ENCODE data around the gene SPAG6.

Gene SPAG6

GRCh38 chr10:22322641-22323160 is 22.6 kb upstream of the SPAG6 start:
- DNase-seq: no peak

GRCh38 chr10:22323538-22324305 is 21.6 kb upstream of the SPAG6 start:
- DNase-seq: no peak

DNA sequence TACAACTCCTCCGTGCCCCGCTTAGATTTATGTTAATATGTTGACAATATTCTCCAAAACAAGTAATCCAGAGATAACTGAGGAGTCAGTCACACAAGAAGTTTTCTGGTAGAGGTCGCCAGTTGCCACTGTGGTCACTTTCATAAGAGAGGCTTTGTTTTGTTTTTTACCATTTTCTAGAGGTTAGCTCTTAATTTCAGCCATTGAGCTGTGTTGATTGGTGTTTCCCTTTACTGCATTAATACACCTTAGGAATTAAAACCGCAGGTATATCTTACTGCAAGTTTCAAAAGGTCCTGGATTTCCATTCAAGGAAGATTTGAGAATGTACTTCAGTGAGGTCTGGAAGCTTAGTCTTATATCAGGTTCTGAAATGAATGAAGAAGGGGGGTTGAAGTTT is 20.9 kb upstream of the SPAG6 start:
- no peak for DNase-seq

DNA sequence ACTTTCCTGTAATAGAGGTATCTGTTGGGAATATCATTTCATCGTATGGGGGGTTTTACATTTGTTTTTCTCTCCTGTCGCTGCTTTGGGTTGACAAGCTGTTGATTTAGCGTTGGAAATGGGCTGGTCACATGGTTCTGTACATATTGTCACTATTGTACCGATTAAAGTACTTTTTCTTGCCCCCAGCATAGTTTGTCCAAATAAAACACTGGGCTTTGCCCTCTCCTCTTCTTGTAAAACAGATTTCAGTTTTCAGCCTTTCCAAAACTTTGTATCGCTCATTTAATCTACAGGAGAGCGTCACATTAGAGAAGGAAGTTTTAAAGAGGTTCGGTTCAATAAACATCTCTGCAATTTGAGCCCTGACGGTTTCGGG is 20.4 kb upstream of the SPAG6 start:
- no peak for DNase-seq

GRCh38 chr10:22325272-22326144 is 19.8 kb upstream of the SPAG6 start:
- peak; percentile 43 for DNase-seq

DNA sequence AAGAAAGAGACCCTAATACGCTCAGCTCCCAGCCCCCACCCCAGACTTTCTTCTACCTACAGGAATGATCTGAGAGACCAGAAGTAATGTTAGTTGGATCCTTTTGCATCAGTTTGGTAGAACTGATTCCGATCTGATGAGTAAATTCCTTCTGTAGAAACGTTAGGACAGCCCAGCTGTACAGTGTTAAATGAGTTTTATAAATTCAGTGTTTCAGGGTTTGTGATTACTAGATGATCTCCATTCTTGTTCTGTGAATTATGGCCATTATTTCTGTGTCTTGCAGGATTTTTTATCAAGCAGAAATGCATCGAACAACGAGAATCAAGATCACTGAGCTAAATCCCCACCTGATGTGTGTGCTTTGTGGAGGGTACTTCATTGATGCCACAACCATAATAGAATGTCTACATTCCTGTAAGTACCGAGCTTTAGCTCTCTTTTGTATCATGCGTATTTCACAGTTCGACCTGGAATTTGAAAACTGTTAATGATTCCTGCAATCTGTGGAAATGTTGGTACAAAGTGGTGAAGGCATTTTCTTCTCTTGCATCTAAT is 19.1 kb upstream of the SPAG6 start:
- DNase-seq: no peak

- no peak for DNase-seq
Observed at GRCh38 chr10:22329150-22329549, 16.1 kb upstream of the SPAG6 start.

DNA sequence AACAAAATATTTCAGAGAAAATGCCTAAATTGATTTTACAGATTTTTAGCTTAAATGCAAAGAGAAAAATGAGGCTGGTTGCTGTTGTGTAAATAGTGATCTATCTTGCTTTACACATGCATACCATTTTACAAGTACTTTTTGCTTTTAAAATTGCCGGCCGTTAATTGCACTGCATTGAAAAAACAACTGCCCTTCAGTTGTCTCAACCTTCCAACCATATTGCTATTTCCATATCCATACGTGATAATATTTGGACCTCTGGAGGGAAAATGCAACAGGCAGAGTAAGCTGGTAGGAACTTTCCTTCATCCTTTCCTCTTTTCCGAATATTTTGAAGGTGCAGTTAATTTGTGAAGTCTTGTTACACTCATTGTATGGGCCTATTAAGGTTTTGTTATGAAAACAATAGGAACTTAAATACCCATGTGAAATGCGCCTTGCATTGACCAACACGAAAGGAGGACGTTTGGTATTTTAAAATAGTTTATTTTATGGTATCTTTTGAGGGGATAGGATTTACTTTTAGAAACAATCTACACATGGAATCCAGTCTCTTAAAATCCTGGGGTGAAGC is 13.1 kb upstream of the SPAG6 start:
- no peak for DNase-seq

GRCh38 chr10:22333167-22333974 is 11.9 kb upstream of the SPAG6 start:
- DNase-seq: no peak

GRCh38 chr10:22333975-22334282 is 11.4 kb upstream of the SPAG6 start:
- DNase-seq: no peak

GRCh38 chr10:22334414-22335172 is 10.7 kb upstream of the SPAG6 start:
- DNase-seq: no peak

DNA sequence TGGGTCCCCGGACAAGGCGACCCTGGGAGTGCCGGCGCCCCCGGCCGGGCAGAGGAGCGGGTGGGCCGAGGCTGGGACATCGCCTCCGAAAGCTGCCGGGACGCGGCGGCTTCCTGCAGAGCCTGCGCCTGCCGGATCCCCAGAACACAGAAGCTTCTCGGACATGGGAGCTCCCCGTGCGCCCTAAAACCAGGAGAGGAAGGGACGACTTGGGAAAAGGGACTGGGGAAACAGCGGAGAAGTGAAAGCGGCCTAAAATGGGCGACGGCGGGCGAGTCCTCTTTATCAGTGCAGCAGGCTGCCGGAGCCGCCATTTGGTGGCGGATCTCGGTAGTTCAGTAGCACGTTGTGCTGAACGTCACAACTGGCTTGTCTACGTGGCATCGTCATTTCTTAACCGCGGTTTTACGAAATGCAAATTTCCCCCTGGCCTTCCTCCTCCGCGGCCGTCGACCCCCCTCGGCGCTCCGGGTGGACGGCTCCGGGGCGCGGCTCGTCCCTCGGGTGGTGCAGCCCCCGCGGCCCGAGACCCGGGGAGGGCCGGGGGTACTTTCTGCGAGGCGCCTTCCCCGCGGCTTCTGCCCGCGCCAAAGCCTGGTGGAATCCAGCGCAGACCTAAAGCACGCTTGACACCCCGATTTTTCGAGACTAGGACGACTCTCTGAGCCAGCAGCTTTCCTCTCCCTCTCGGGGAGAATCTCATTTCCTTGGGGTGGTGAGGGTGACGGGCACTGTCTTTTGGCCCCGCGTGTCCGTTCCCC is 9.9 kb upstream of the SPAG6 start:
- DNase-seq: no peak

- DNase-seq: no peak
Observed at GRCh38 chr10:22338185-22338900, 7.0 kb upstream of the SPAG6 start.

DNA sequence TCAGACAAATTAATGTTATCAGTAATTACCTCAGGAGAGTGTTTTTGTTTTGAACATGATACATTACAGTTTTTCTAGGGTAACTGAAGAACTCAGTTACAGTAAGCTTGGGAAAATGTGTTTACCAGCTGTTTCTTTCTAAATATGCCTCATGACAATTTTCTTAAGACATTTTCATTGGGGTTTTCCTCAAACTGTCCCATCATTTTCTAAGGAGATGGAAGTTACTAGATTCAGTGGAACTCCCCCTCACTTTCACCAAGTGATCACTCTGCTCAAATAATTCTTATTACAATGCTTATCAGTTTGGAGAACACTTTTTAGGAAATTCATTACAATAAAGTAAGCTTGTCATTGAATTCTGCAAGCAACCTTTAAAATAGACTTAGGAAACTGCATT is 6.4 kb upstream of the SPAG6 start:
- no peak for DNase-seq

DNA sequence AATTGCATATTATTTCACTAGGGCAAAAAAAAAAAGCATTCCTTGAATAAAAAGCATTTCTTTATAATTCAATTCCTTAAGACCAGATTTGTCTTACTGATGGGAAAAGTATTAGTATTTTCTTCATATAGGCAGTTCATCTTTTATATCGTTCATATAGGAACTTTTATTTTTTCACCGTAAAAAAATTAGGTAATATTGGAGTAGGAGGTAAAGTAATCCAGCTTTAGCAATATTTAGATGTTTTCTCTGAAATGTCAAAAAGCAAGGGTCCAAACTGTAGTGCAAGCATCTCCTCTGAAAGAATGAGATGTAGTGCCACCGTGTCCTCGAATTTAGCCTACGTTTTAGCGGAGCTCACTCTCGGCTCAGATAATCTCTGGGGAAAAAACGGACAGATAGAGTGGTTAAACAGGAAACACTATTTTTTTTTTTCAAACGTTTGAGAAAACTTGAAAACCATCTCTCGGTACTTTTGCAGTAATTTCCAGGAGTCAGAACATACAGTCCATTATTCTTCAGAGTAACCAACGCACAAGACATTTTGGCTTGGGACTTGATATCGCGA is 5.5 kb upstream of the SPAG6 start:
- no peak for DNase-seq

DNA sequence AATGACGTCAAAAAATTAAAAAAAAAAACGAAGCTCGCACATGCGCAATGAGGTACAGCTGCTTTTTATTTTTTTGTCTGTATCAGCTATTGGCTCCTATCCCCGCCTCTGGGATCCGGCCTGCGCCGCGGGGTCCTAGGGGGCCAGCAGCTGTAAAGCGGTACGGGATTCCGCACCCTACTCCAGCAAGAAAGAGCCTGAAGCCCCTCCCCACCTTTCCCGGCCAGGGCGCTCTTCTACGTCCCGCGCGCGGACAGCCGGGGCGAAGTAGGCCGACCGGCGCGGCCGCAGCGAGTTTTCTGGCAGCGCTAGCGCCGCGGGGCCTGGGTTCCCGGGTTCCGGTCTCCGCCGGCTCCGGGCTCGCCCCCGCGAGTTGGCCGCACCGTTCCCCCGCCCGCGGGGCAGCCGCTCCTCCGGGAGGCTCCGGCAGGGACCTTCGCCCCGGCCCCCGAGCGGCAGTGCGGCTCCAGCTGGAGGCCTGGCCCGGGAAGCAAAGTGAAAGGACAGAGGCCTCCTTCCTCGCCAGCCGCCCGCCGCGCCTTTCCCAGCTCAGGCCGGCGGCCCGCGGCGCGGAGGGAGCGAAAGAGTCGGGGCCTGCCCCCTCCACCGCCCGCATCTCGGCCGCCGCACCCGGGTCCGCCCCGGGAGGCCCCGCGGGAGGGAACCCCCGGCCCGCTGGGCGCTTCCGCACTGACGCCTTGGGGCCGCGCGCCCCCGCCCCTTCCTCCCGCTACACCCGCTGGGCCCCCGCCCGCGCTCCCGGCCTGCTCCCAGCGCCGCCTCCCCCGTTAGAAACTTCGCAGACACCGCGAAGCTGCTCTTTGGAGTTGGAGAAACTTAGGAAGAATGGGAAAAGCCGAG is 4.7 kb upstream of the SPAG6 start:
- DNase-seq: peak; percentile 80

GRCh38 chr10:22341190-22341925 is 3.9 kb upstream of the SPAG6 start:
- DNase-seq: no peak

- no peak for DNase-seq
Observed at GRCh38 chr10:22341926-22342196, 3.4 kb upstream of the SPAG6 start.

DNA sequence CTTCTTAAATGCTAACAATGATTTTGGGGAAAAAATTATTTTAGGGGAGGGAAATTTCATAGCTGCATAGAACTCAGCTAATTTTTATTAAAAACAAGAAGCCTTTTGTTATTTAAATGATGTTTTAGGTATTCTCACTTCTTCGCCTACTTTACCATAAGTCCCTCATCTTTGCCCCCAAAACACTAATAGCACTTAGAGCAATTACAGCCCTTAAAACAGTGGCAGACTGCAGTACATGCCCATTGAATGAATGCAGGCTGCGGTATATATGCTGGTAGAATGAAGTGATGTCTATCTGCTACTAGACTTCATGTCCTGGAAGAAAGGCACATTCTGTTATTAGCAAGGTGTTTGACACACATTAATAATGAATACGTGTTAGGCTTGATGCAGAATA is 2.9 kb upstream of the SPAG6 start:
- DNase-seq: no peak

All from NCI-H1105 treated with DMSO at 0.1 percent for 48 hours (cell line).